ENCODE results near the gene MEAK7. TPM values are rescaled to one million over a fixed set of nuclear protein-coding genes. Genes with fewer than 3 reads are reported as not detected.

MEAK7 gene
- total and polyA plus RNA-seq, 2 donors: 4.4 to 7.3 TPM

GRCh38 chr16:84546669-84547545, 42.4 kb upstream of the MEAK7 start:
- Histone ChIP-seq H3K4me3 (ENCODE audit: low read length in 2 of 2) (no peak overlapping the region), H3K27ac (ENCODE audit: low read depth in 1 of 2, low read length in 1 of 2) (no peak overlapping the region), H3K36me3 (ENCODE audit: control insufficient read depth in 2 of 2, insufficient read depth in 2 of 2, low read length in 1 of 2) (peaks cover 0 to 3% of the 10 kb centered on the region in 2 donors), H3K9me3 (ENCODE audit: control insufficient read depth in 2 of 2, insufficient read depth in 1 of 2, low read length in 1 of 2) (no peaks in the 10 kb centered on the region), H3K27me3 (ENCODE audit: control insufficient read depth in 2 of 2, insufficient read depth in 1 of 2, low read length in 1 of 2) (peaks cover 0 to 3% of the 10 kb centered on the region in 2 donors), H3K4me1 (ENCODE audit: control insufficient read depth in 2 of 2, insufficient read depth in 2 of 2, low read length in 2 of 2) (peaks cover 6 to 30% of the 10 kb centered on the region in 2 donors)
- 85% methylated on average over 22 of the region's 22 CpGs for WGBS
- DNase-seq (ENCODE audit: low read depth in 6 of 9, low spot score in 9 of 9): no peak

GRCh38 chr16:84545114-84545737, 40.8 kb upstream of the MEAK7 start:
- Histone ChIP-seq H3K36me3 (ENCODE audit: control insufficient read depth in 2 of 2, insufficient read depth in 2 of 2, low read length in 1 of 2) (peaks cover 0 to 3% of the 10 kb centered on the region in 2 donors), H3K4me3 (ENCODE audit: low read length in 2 of 2) (no peak overlapping the region), H3K4me1 (ENCODE audit: control insufficient read depth in 2 of 2, insufficient read depth in 2 of 2, low read length in 2 of 2) (peaks cover 6 to 30% of the 10 kb centered on the region in 2 donors), H3K27me3 (ENCODE audit: control insufficient read depth in 2 of 2, insufficient read depth in 1 of 2, low read length in 1 of 2) (peaks cover 0 to 3% of the 10 kb centered on the region in 2 donors), H3K27ac (ENCODE audit: low read depth in 1 of 2, low read length in 1 of 2) (no peak overlapping the region), H3K9me3 (ENCODE audit: control insufficient read depth in 2 of 2, insufficient read depth in 1 of 2, low read length in 1 of 2) (no peaks in the 10 kb centered on the region)
- 80% methylated on average over 12 of the region's 12 CpGs for WGBS
- no peak for DNase-seq (ENCODE audit: low read depth in 6 of 9, low spot score in 9 of 9)

- Histone ChIP-seq H3K4me3 (ENCODE audit: low read length in 2 of 2) (no peak overlapping the region), H3K27me3 (ENCODE audit: control insufficient read depth in 2 of 2, insufficient read depth in 1 of 2, low read length in 1 of 2) (peaks cover 0 to 3% of the 10 kb centered on the region in 2 donors), H3K27ac (ENCODE audit: low read depth in 1 of 2, low read length in 1 of 2) (peak overlapping the region; percentile 47 to 54), H3K36me3 (ENCODE audit: control insufficient read depth in 2 of 2, insufficient read depth in 2 of 2, low read length in 1 of 2) (peaks cover 0 to 3% of the 10 kb centered on the region in 2 donors), H3K9me3 (ENCODE audit: control insufficient read depth in 2 of 2, insufficient read depth in 1 of 2, low read length in 1 of 2) (no peaks in the 10 kb centered on the region), H3K4me1 (ENCODE audit: control insufficient read depth in 2 of 2, insufficient read depth in 2 of 2, low read length in 2 of 2) (peaks cover 6 to 24% of the 10 kb centered on the region in 2 donors)
- WGBS: 41% methylated on average over 25 of the region's 25 CpGs
- peak in 5 of 9 donors; percentile 37 to 71 (median 40) for DNase-seq (ENCODE audit: low read depth in 6 of 9, low spot score in 9 of 9)
These were observed 39.7 kb upstream of the MEAK7 start for GRCh38 chr16:84544031-84544773.

- H3K9me3 ChIP-seq (ENCODE audit: control insufficient read depth in 2 of 2, insufficient read depth in 1 of 2, low read length in 1 of 2): no peaks in the 10 kb centered on the region
- 95% methylated on average over 2 of the region's 2 CpGs for WGBS
- peaks cover 0 to 3% of the 10 kb centered on the region in 2 donors for H3K27me3 ChIP-seq (ENCODE audit: control insufficient read depth in 2 of 2, insufficient read depth in 1 of 2, low read length in 1 of 2)
- H3K27ac ChIP-seq (ENCODE audit: low read depth in 1 of 2, low read length in 1 of 2): no peak overlapping the region
- H3K4me1 ChIP-seq (ENCODE audit: control insufficient read depth in 2 of 2, insufficient read depth in 2 of 2, low read length in 2 of 2): peaks cover 6 to 19% of the 10 kb centered on the region in 2 donors
- H3K4me3 ChIP-seq (ENCODE audit: low read length in 2 of 2): no peak overlapping the region
- DNase-seq (ENCODE audit: low read depth in 6 of 9, low spot score in 9 of 9): no peak
- peaks cover 0 to 3% of the 10 kb centered on the region in 2 donors for H3K36me3 ChIP-seq (ENCODE audit: control insufficient read depth in 2 of 2, insufficient read depth in 2 of 2, low read length in 1 of 2)
These were observed 38.8 kb upstream of the MEAK7 start for GRCh38 chr16:84543253-84543652.

- peaks cover 0 to under 1% of the 10 kb centered on the region in 2 donors for H3K36me3 ChIP-seq (ENCODE audit: control insufficient read depth in 2 of 2, insufficient read depth in 2 of 2, low read length in 1 of 2)
- no peaks in the 10 kb centered on the region for H3K9me3 ChIP-seq (ENCODE audit: control insufficient read depth in 2 of 2, insufficient read depth in 1 of 2, low read length in 1 of 2)
- peaks cover 6 to 17% of the 10 kb centered on the region in 2 donors for H3K4me1 ChIP-seq (ENCODE audit: control insufficient read depth in 2 of 2, insufficient read depth in 2 of 2, low read length in 2 of 2)
- H3K27me3 ChIP-seq (ENCODE audit: control insufficient read depth in 2 of 2, insufficient read depth in 1 of 2, low read length in 1 of 2): peaks cover 0 to 3% of the 10 kb centered on the region in 2 donors
- no peak overlapping the region for H3K4me3 ChIP-seq (ENCODE audit: low read length in 2 of 2)
- DNase-seq (ENCODE audit: low read depth in 6 of 9, low spot score in 9 of 9): no peak
- H3K27ac ChIP-seq (ENCODE audit: low read depth in 1 of 2, low read length in 1 of 2): no peak overlapping the region
- WGBS: 96% methylated on average over 7 of the region's 7 CpGs
These were observed 37.7 kb upstream of the MEAK7 start for GRCh38 chr16:84541999-84542817.

GRCh38 chr16:84540194-84540593, 35.7 kb upstream of the MEAK7 start:
- no peak overlapping the region for H3K4me3 ChIP-seq (ENCODE audit: low read length in 2 of 2)
- H3K36me3 ChIP-seq (ENCODE audit: control insufficient read depth in 2 of 2, insufficient read depth in 2 of 2, low read length in 1 of 2): no peaks in the 10 kb centered on the region
- peaks cover 0 to under 1% of the 10 kb centered on the region in 2 donors for H3K27me3 ChIP-seq (ENCODE audit: control insufficient read depth in 2 of 2, insufficient read depth in 1 of 2, low read length in 1 of 2)
- H3K9me3 ChIP-seq (ENCODE audit: control insufficient read depth in 2 of 2, insufficient read depth in 1 of 2, low read length in 1 of 2): no peaks in the 10 kb centered on the region
- no peak overlapping the region for H3K27ac ChIP-seq (ENCODE audit: low read depth in 1 of 2, low read length in 1 of 2)
- WGBS: 99% methylated on average over 4 of the region's 4 CpGs
- DNase-seq (ENCODE audit: low read depth in 6 of 9, low spot score in 9 of 9): no peak
- H3K4me1 ChIP-seq (ENCODE audit: control insufficient read depth in 2 of 2, insufficient read depth in 2 of 2, low read length in 2 of 2): peaks cover 6 to 16% of the 10 kb centered on the region in 2 donors

GRCh38 chr16:84538222-84538840, 33.9 kb upstream of the MEAK7 start:
- 97% methylated on average over 6 of the region's 6 CpGs for WGBS
- DNase-seq (ENCODE audit: low read depth in 6 of 9, low spot score in 9 of 9): no peak
- H3K27ac ChIP-seq (ENCODE audit: low read depth in 1 of 2, low read length in 1 of 2): no peak overlapping the region
- H3K9me3 ChIP-seq (ENCODE audit: control insufficient read depth in 2 of 2, insufficient read depth in 1 of 2, low read length in 1 of 2): no peaks in the 10 kb centered on the region
- H3K4me3 ChIP-seq (ENCODE audit: low read length in 2 of 2): no peak overlapping the region
- peaks cover 0 to 3% of the 10 kb centered on the region in 2 donors for H3K4me1 ChIP-seq (ENCODE audit: control insufficient read depth in 2 of 2, insufficient read depth in 2 of 2, low read length in 2 of 2)
- H3K27me3 ChIP-seq (ENCODE audit: control insufficient read depth in 2 of 2, insufficient read depth in 1 of 2, low read length in 1 of 2): no peaks in the 10 kb centered on the region
- no peaks in the 10 kb centered on the region for H3K36me3 ChIP-seq (ENCODE audit: control insufficient read depth in 2 of 2, insufficient read depth in 2 of 2, low read length in 1 of 2)

- H3K27me3 ChIP-seq (ENCODE audit: control insufficient read depth in 2 of 2, insufficient read depth in 1 of 2, low read length in 1 of 2): no peaks in the 10 kb centered on the region
- no peak overlapping the region for H3K27ac ChIP-seq (ENCODE audit: low read depth in 1 of 2, low read length in 1 of 2)
- no peak for DNase-seq (ENCODE audit: low read depth in 6 of 9, low spot score in 9 of 9)
- H3K9me3 ChIP-seq (ENCODE audit: control insufficient read depth in 2 of 2, insufficient read depth in 1 of 2, low read length in 1 of 2): no peaks in the 10 kb centered on the region
- peaks cover 0 to 10% of the 10 kb centered on the region in 2 donors for H3K4me1 ChIP-seq (ENCODE audit: control insufficient read depth in 2 of 2, insufficient read depth in 2 of 2, low read length in 2 of 2)
- WGBS: 93% methylated on average over 11 of the region's 11 CpGs
- no peak overlapping the region for H3K4me3 ChIP-seq (ENCODE audit: low read length in 2 of 2)
- no peaks in the 10 kb centered on the region for H3K36me3 ChIP-seq (ENCODE audit: control insufficient read depth in 2 of 2, insufficient read depth in 2 of 2, low read length in 1 of 2)
These were observed 33.2 kb upstream of the MEAK7 start for GRCh38 chr16:84537491-84538151.
